A549 (cell line): ENCODE results near the gene TMEM259. TPM values are rescaled to one million over a fixed set of nuclear protein-coding genes. Genes with fewer than 3 reads are reported as not detected.
A peak's percentile ranks its signal among the peaks of the same experiment; 100 is the strongest.

ENCODE experiments used
- ATAC-seq, 2 experiments: fragments of 200-7000 bp in 1 of 2; fragments of >200 bp in 1 of 2; cut with Nextera tagmentation in 1 of 2; cut with Tn5 transposase in 1 of 2; 3 replicates each; pipeline versions ENCODE4 v1.8.0 to v1.9.1; 2018 to 2020; ENCODE audit warnings: mild to moderate bottlenecking in 1 of 2, moderate library complexity in 1 of 2
- CTCF ChIA-PET: fragments of 300-600 bp; sonication (Branson Sonifier 250); formaldehyde crosslinking; extraction: SDS; loops from one replicate; lab custom pipeline; 2021; ENCODE audit warnings: antibody characterized with exemption, inconsistent platforms; lab: Yijun Ruan, JAX
- POLR2A ChIA-PET: fragments of 350-600 bp; formaldehyde crosslinking; extraction: SDS; loops from one replicate; lab custom pipeline; 2021; ENCODE audit warnings: antibody characterized with exemption, inconsistent platforms; lab: Yijun Ruan, JAX
- DNase-seq, 2 experiments: peaks; one replicate each; pipeline versions ENCODE4 v3.0.0 to v3.0.0-alpha.2; 2011 to 2016; ENCODE audit warnings: low read depth in 1 of 2, low spot score in 1 of 2
- FAIRE-seq: peaks from 2 replicates; lab custom pipeline; 2011; peaks lifted over from hg19 to GRCh38; lab: Jason Lieb, UNC
- H3K27ac ChIP-seq, 2 experiments: fragments of >200 bp; sonication (Bioruptor Twin); formaldehyde crosslinking; 3 replicates each; pipeline ENCODE4 v1.5.1; 2016 to 2017
- H3K4me1 ChIP-seq: fragments of >200 bp; sonication (Bioruptor Twin); formaldehyde crosslinking; 3 replicates; pipeline ENCODE4 v1.6.1; 2016
- H3K4me2 ChIP-seq: fragments of >200 bp; sonication (Bioruptor Twin); formaldehyde crosslinking; 3 replicates; pipeline ENCODE4 v1.6.1; 2016
- H3K4me3 ChIP-seq: fragments of >200 bp; sonication (Bioruptor Twin); formaldehyde crosslinking; 3 replicates; pipeline ENCODE4 v1.5.1; 2016
- H3K9me3 ChIP-seq: fragments of >200 bp; sonication (Bioruptor Twin); formaldehyde crosslinking; 3 replicates; pipeline ENCODE4 v1.6.1; 2016
- ATOH8 ChIP-seq: fragments of 250-450 bp; sonication (Bioruptor Pico); IDR thresholded peaks from 2 replicates; pipeline ENCODE4 v1.5.0; 2020; ENCODE audit warnings: low read depth, mild to moderate bottlenecking, moderate library complexity
- CHD2 ChIP-seq: fragments of 150-350 bp; IDR thresholded peaks from 2 replicates; pipeline ENCODE4 v1.6.1; 2014; ENCODE audit warnings: low read length; ENCODE audit not compliant: partially characterized antibody
- CHD4 ChIP-seq: fragments of 200-600 bp; sonication (generic); IDR thresholded peaks from 2 replicates; pipeline ENCODE4 v1.6.1; 2016; ENCODE audit warnings: antibody characterized with exemption, mild to moderate bottlenecking, borderline replicate concordance
- FOSB ChIP-seq: fragments of 250-450 bp; sonication (Bioruptor Pico); IDR thresholded peaks from 2 replicates; pipeline ENCODE4 v1.5.0; 2020; ENCODE audit warnings: mild to moderate bottlenecking, moderate library complexity
- FOSL2 ChIP-seq, 2 experiments: fragments of 450-650 bp in 1 of 2; fragments of >200 bp in 1 of 2; sonication (Bioruptor Twin) in 1 of 2; formaldehyde crosslinking; IDR thresholded peaks; 2 replicates each; pipeline versions ENCODE4 v1.5.0 to v1.6.1; 2016 to 2020; ENCODE audit warnings: mild to moderate bottlenecking in 1 of 2, moderate library complexity in 1 of 2
- HEYL ChIP-seq: fragments of 250-450 bp; sonication (Bioruptor Pico); IDR thresholded peaks from 2 replicates; pipeline ENCODE4 v1.8.0; 2021; ENCODE audit warnings: mild to moderate bottlenecking, moderate library complexity
- HMGXB4 ChIP-seq: fragments of 250-450 bp; sonication (Bioruptor Pico); IDR thresholded peaks from 2 replicates; pipeline ENCODE4 v1.5.0; 2021; ENCODE audit warnings: mild to moderate bottlenecking, moderate library complexity, borderline replicate concordance
- HOXA7 ChIP-seq: fragments of 250-450 bp; sonication (Bioruptor Pico); IDR thresholded peaks from 2 replicates; pipeline ENCODE4 v1.5.0; 2020; ENCODE audit warnings: mild to moderate bottlenecking, moderate library complexity
- HOXB5 ChIP-seq: fragments of 250-450 bp; sonication (Bioruptor Pico); IDR thresholded peaks from 2 replicates; pipeline ENCODE4 v1.5.0; 2020; ENCODE audit warnings: mild to moderate bottlenecking, moderate library complexity
- JUN ChIP-seq, 2 experiments: fragments of >200 bp; sonication (Bioruptor Twin); formaldehyde crosslinking; IDR thresholded peaks; 2 replicates in 1 of 2; 3 replicates in 1 of 2; pipeline ENCODE4 v1.6.1; 2016 to 2017
- KDM1A ChIP-seq: fragments of 200-600 bp; sonication (generic); IDR thresholded peaks from 2 replicates; pipeline ENCODE4 v1.6.1; 2016; ENCODE audit warnings: low read depth, mild to moderate bottlenecking
- MAX ChIP-seq: IDR thresholded peaks from 2 replicates; pipeline ENCODE4 v1.6.1; 2012
- PBX3 ChIP-seq: IDR thresholded peaks from 2 replicates; pipeline ENCODE4 v1.6.1; 2012
- PHF8 ChIP-seq: fragments of 200-600 bp; sonication (generic); IDR thresholded peaks from 2 replicates; pipeline ENCODE4 v1.6.1; 2016; ENCODE audit warnings: low read depth, mild to moderate bottlenecking, antibody characterized with exemption, moderate library complexity, borderline replicate concordance
- POLR2A ChIP-seq: IDR thresholded peaks from 2 replicates; pipeline ENCODE4 v1.6.1; 2012; ENCODE audit warnings: mild to moderate bottlenecking, low read length
- POLR2AphosphoS2 ChIP-seq: conservative IDR thresholded peaks from 2 replicates; pipeline ENCODE4 v1.6.1; 2012; ENCODE audit warnings: low read length, improper control_type of control experiment, inconsistent platforms
- RARB ChIP-seq: fragments of 250-450 bp; sonication (Bioruptor Pico); IDR thresholded peaks from 2 replicates; pipeline ENCODE4 v1.8.0; 2021; ENCODE audit warnings: mild to moderate bottlenecking, moderate library complexity
- RCOR1 ChIP-seq: fragments of 150-350 bp; IDR thresholded peaks from 2 replicates; pipeline ENCODE4 v1.6.1; 2014; ENCODE audit warnings: antibody characterized with exemption, low read length, low read depth
- SREBF2 ChIP-seq: fragments of 450-650 bp; IDR thresholded peaks from 2 replicates; pipeline ENCODE4 v1.6.1; 2014; ENCODE audit warnings: mild to moderate bottlenecking, moderate library complexity
- TP53 ChIP-seq: fragments of 250-450 bp; sonication (Bioruptor Pico); IDR thresholded peaks from 2 replicates; pipeline ENCODE4 v1.5.0; 2021; ENCODE audit warnings: mild to moderate bottlenecking, moderate library complexity
- ZC3H11A ChIP-seq: fragments of 450-650 bp; IDR thresholded peaks from 2 replicates; pipeline ENCODE4 v1.6.1; 2014; ENCODE audit warnings: antibody characterized with exemption, mild to moderate bottlenecking
- ZFP36 ChIP-seq: fragments of 450-650 bp; IDR thresholded peaks from 2 replicates; pipeline ENCODE4 v1.6.1; 2014; ENCODE audit warnings: borderline replicate concordance; ENCODE audit not compliant: partially characterized antibody
- ZNF302 ChIP-seq: fragments of 250-450 bp; sonication (Bioruptor Pico); IDR thresholded peaks from 2 replicates; pipeline ENCODE4 v1.9.0; 2021; ENCODE audit warnings: inconsistent platforms, mild to moderate bottlenecking, moderate library complexity
- whole genome bisulfite sequencing: methylation state at CpG from one replicate; pipeline ENCODE4 v1.1.6; 2017; ENCODE audit errors: missing lambda C conversion rate; 5-methylcytosine and 5-hydroxymethylcytosine counted together
- polyA plus RNA-seq, 4 experiments: library from polyadenylated mRNA; depleted of rRNA in 3 of 4; stranded (reverse); fragments of >200 nt; fragmentation: RNase III in 1 of 4; extraction: RNeasy Plus Mini Kit Qiagen cat#74134 plus additional on column Dnase treatment in 1 of 4; gene quantifications; 2 replicates in 3 of 4; 3 replicates in 1 of 4; pipeline ENCODE4 v1.2.3, GENCODE V29; 2011 to 2017

Gene TMEM259
- polyA plus RNA-seq, 2 of the 4 experiments (the other 2 are of a cell fraction): 45.6 to 78.3 TPM

GRCh38 chr19:1069009-1069779 lies 48.3 kb upstream of the TMEM259 start:
- no peak for FAIRE-seq
- no peaks in the 10 kb centered on the region for H3K9me3 ChIP-seq
- ATAC-seq: no peak
- TF ChIP-seq CHD4 (no peak), ZFP36 (peak; percentile 58), KDM1A (peak; percentile 73; the same call in 1 of the 2 replicates)
- TF ChIP-seq, all 56 proteins: peak for 2
- peaks cover 36% of the 10 kb centered on the region for H3K4me1 ChIP-seq
- H3K27ac ChIP-seq: 0 out of 6 replicates have a peak overlapping the region, but pooled peaks of 1 of the 2 experiments have one; percentile 41
- H3K4me2 ChIP-seq: no peak overlapping the region
- H3K4me3 ChIP-seq: no peak overlapping the region
- CTCF ChIA-PET: interaction anchor here (0.6 to 0.7 kb wide), 2 partner anchors 12 to 158 kb away, joined by 3 read pairs; no protein-coding TSS in a partner anchor
- DNase-seq: no peak
- 77% methylated on average over 19 of the region's 25 CpGs for WGBS
- POLR2A ChIA-PET: no interaction called here

- 78% methylated on average over 8 of the region's 45 CpGs for WGBS
- H3K4me3 ChIP-seq: no peak overlapping the region
- ATAC-seq: no peak
Measured at GRCh38 chr19:1068009-1069001, 47.4 kb upstream of the TMEM259 start.

More at GRCh38 chr19:1068009-1069001, 47.4 kb upstream of the TMEM259 start:
- H3K4me2 ChIP-seq: no peak overlapping the region; the same call in 2 of the 3 replicates
- H3K27ac ChIP-seq: peak overlapping the region in 1 of 2 experiments; percentile 89; a peak in 2 of 6 replicates
- CTCF ChIA-PET: interaction anchor here (1.4 to 1.6 kb wide), 2 partner anchors 13 to 153 kb away, joined by 5 to 6 read pairs; no protein-coding TSS in a partner anchor
- peaks cover 33% of the 10 kb centered on the region for H3K4me1 ChIP-seq
- FAIRE-seq (no peak), DNase-seq (no peak)
- POLR2A ChIA-PET: no interaction called here
- TF ChIP-seq RARB: no peak
- no peak for TF ChIP-seq PHF8
- TF ChIP-seq ATOH8 (CRISPR knock-in tag): no peak
- TF ChIP-seq HOXB5 (CRISPR knock-in tag): no peak
- no peak for TF ChIP-seq CHD2
- no peak for TF ChIP-seq HMGXB4 (CRISPR knock-in tag)
- no peak for TF ChIP-seq TP53 (CRISPR knock-in tag)
- TF ChIP-seq POLR2A: no peak
- TF ChIP-seq HOXA7 (CRISPR knock-in tag): no peak
- TF ChIP-seq MAX: no peak
- no peak for TF ChIP-seq FOSL2 (IDR thresholded peaks at IDR 0.05)
- no peak for TF ChIP-seq FOSL2 (CRISPR knock-in tag; IDR thresholded peaks at IDR 0.05)
- TF ChIP-seq PBX3: no peak
- no peak for TF ChIP-seq JUN (IDR thresholded peaks at IDR 0.05)
- no peak for TF ChIP-seq RCOR1
- TF ChIP-seq FOSB (CRISPR knock-in tag): no peak
- no peak for TF ChIP-seq SREBF2
- no peak for TF ChIP-seq HEYL
- no peak for TF ChIP-seq ZNF302
- no peak for TF ChIP-seq POLR2AphosphoS2
- TF ChIP-seq ZC3H11A: no peak
- H3K9me3 ChIP-seq: no peaks in the 10 kb centered on the region
